GM18517 (cell line): ENCODE results near the gene STK39.
"Not testable (repeated sequence)": the region's sequence is repeated elsewhere in the genome, so short reads cannot be mapped to it uniquely, and the experiment has no call there.

ENCODE experiments used
- ATAC-seq: cut with Tn5 transposase; IDR thresholded peaks from one replicate; pipeline ENCODE4 v1.9.1; 2021; ENCODE audit warnings: mild to moderate bottlenecking, moderate library complexity; ENCODE audit not compliant: unreplicated experiment

The STK39 gene

DNA sequence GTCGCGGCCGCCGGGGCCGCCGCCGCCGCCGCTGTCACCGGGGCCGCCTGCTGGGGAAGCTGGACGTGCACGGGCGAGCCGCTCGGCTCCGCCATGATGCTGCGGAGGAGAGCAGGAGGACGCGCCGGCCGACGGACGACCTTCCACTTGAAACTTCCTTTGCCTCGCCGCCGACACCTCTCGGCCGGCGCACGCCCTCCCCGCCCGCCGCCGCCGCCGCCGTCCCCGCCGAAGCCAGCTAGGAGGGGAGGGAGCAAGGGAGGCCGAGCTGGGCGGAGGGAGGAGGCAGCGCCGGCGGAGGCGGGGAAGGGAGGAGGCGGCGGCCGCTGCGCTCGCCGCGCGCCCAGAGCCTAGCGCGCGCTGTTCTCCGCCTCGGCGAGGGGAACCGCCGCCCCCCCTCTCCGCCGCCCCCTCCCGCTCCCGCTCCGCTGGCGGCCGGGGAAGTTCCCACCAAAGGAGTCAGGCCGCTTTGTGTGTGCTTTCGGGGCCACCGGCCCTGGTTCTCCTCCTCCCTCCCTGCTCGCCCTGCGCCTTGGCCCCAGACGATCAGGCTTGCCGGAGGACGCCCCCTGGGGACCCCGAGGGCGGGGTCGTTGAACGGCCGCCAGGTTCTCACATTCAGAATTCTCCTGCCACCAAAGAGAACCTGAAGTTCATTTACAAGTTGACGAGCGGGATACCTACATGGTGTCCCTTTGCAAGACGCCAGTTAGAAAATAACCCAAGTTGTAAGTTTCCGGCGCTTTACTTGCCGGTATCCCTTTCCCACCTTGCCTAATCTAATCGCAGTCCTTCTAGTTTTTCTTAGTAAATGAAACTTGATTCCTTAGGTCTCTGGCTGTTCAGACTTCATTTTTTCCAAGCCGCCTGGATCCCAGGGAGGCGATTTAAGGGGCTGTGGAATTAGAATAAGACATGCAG is at the start of gene STK39:
STK39 (minus strand) TSS at position 255 of the 921 bp plus-strand sequence; CDS start at position 95, 160 bp downstream.
- peak; percentile 52 for ATAC-seq

DNA sequence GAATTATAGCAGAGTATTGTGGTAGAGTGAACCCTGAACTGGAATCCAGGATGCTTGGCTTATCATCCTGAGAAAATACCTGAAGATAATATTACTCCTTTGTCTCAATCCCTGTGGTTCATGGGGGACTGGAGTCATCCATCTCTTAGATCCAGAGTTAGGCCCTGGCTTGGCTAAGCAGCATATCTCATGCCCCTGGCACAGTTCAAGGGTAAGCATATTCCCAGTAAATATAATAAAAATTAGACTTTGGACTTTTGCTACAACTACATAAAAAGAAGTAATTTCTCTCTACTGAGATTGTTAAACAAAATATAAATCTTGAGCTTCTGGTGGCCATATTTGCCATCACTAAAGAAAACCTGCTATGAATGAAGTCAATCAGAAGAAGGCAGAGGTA is 47.7 kb upstream of the STK39 start:
- ATAC-seq: no peak

DNA sequence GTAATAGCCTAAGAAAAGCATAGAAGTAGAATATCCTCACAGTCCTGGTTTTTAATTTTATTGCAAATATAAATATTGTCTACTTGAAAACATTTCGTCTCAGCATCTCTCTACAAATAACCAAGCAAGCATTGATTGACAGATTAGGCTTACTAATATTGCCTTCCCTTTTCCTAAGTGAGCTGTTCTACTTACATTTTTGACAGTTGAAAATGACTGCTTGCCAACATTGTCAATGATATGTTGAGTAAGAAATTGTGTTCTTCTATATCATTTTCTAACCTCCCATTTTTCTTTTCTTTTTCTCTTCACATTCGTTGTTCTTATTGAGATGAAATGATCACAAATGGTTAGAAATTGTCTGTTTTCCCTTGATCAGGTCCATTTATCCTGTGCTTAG is 47.0 kb upstream of the STK39 start:
- ATAC-seq: no peak

DNA sequence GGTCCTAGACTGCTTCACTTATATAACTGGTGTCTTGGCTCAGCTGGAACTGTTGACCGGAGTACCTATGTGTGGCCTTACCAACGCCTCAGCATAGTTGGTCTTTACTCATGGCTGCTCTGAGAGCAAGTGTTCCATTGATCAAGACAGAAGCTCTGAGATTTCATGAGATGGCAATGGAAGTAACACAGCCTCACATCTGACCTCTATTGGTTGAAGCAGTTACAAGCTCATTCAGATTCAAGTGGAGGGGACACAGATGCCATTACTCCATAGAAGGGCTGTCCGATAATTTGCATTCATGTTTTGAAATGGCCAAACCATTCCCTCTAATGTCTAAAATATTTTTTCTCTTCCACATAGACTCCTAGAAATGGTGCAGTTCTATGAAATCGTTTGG is 46.4 kb upstream of the STK39 start:
- ATAC-seq: no peak

DNA sequence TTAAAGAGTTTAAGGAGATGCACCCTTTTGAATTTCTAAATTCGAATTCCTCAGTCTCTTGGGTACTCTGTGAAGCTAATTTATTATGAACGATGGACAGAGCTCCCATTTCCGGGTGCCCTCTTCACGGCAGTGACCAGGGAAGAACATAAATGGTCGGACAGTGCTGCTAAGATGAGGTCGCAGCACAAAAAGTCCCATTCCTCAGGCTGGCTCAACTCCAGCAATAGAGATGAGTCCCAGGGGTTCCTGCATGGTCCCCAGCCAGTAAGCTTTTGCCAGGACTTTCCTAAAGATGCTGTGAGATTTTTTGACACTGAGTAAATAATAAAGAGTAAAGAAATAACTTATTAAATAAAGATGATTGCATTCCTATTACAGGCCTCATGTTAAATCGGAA is 43.0 kb upstream of the STK39 start:
- no peak for ATAC-seq

DNA sequence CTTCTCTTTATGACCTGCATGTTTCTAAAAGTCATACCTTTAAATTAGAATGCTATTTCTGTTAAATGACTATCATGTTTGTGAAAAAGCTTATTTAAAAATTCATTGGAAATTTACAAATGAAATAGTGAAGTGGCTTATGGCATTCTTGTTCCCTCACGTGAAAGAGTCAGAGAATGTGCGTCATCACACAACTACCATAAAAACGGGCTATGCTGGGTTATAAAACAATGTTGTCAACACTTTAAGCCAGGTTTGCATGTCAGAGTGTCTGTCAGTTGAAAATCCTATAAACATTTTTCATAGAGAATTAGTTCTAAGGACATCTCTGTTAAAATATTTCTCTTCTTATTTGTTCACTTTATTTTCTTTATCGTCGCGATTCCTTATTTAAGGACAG is 42.5 kb upstream of the STK39 start:
- ATAC-seq: no peak

DNA sequence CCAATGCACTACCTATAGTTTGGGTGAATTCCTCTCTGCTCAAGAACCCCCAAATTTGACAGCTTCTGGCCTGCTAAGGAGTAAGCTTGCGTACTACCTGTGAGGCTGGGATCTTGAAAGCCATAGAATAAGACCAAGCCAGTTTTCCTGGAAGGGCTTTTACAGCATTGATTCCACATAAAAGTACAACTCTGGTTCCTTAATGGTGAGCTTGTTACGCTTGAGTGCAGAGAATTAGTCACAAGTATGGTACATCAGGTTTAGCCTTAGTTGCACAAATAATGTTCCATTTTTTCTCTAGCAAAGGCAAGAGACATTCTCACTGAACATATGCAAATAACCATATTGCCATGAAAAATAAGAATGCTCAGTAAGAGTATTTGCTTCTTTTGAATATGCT is 39.1 kb upstream of the STK39 start:
- ATAC-seq: no peak

DNA sequence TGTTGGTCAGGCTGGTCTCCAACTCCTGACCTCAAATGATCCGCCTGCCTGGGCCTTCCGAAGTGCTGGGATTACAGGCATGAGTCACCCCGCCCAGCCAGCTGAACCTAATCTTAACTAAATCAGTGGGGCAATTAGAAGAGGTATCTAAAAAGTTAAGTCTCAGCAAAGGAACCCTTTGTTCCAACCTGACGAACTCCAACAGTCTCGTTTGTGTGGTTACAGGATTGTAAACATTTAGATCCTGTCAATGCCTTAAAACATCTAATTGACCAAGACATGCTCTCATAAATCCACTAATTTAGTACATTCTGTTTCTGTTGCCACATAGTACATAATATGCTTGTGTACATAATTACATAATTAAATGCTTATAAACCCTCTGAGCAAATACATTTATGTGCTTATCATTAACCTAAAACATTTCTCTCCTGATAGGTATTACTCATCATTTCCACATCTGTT is 31.1 kb upstream of the STK39 start:
- no peak for ATAC-seq

DNA sequence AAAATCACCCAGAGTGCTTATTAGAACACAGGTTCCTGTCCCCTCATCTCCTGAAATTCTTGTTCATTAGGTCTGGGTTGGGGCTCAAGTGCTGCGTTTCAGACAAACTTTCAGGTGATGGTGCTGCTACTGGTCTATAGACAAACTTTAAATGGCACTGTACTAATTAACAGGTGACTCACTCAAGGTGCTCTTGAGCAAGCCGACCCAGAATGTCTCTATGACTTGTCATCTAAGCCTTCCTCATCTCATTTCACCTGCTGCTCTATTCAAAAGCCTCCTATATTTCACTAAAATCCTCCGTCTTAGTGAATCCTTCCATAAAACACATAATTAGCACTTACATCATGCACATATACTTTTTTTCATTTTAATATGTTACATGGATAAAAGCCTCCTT is 29.9 kb upstream of the STK39 start:
- no peak for ATAC-seq

DNA sequence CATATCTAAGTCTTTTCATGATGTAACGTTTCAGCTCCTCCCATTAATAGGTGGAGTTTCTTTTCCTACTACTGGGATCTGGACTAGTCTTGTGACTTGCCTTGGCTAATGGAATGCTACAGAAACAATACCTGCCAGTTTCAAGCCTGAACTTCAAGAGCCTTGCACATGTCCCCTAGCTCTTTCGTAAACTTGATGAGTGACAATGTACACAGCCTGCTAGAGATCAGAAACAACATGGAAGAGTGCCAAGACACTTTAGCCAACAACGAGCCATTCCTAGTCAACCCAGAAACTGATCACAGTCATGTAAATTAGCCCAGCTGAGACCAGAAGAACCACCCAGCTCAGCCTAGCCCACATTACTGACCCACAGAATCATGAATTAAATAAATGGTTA is 24.8 kb upstream of the STK39 start:
- ATAC-seq: no peak

DNA sequence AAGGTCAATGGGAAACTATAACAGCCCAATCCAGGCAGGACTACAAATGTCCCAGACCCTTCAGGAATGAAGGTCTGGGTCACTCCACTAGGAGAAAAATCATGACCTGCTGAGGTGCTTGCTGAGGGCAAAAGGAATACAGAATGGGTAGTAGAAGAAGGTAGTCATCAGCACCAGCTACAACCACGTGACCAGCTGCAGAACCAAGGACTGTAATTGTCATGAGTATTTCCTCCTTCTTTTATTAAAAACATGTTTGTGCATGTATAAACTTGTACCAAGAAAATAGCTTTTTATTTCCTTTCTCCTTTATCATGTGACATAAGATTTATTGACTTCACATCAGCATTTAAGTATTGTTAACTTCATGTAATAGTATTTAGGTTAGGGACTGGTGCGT is 15.5 kb upstream of the STK39 start:
- not testable (repeated sequence) for ATAC-seq

DNA sequence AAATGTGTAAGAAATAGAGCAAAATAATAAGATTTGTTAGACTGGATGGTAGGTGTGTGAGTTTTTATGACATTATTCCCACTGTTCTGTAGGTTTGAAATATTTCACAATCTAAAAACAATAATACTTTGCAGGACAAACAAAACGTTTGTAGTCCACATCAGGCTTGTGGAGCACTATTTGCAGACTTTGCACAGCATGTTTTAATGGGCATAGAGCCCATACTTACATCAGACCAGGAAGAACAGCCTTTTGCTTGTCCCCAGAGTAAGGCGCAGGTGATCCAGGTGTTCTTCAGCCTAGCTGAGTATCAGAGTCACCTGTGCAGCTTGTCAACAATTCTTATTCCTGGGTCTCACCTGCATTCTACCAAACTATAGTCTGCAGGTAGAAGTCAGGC is 9.1 kb upstream of the STK39 start:
- no peak for ATAC-seq

DNA sequence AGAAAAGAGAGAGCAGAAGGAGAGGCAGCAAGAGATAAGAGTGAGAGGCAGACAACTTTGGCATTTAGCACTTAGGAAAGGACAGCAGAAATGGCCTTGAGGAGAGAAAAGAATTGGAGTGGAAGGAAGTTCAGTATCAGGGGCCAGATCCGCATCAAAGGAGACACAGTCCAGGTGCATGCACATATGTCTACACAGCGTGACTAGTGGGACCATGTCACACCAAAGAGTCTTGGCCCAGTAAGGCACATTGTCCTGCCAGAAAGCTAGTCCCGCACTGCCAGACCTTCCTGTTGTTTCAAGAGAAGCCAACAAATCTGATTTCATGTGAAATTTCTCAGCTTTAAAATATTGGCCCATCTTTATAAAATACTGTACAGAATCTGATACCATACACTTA is 8.5 kb upstream of the STK39 start:
- no peak for ATAC-seq

DNA sequence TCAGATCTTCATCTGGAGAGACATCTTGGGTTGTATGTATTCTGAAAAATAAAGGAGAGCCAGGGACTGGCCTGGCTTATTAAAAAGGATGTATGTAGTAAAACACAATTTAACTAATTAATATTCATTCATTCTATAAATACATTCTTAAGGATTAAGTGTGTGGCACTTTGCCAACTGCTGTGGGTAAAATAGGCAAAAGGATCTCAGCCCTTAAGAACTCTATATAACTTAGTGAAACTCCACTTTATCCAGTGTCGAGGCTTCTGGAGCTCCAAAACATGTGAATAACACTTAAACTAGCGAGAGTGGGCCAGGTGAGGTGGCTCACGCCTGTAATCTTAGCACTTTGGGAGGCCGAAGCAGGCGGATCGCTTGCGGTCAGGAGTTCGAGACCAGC is 7.7 kb upstream of the STK39 start:
- ATAC-seq: no peak

DNA sequence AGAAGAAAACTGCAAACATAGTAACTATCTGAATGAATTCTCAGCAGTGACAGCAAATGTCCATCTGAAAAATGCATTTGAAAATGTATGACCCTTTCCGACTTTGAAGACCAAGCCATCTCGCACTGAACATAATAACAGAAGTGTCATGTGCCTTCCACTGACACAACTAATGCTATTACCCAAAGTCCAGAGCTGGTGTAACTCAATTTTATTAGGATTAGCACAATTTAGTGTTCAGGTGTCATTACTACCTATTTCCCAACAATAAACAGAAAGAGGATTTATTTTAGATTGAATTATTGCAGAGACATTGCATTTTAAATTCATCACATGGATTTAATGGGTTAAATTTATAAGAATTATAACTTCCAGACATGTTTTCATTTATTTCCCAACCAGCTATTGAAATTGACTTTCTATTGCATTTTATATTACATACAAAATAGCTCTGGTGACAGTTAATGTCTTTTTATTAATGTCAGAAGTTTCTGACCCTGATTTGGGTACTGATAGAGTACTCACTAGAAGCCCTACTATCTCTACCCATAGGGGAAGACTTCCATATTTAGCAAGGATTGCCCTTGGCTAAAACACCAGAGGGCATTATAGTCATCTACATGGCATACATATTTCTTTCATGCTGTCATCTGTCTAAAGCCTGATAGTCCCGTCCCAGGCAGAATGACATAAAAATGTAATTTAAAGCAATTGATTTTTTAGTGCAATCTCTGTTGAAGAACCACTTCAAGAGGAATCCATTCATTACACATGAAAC is 7.0 kb upstream of the STK39 start:
- ATAC-seq: no peak

DNA sequence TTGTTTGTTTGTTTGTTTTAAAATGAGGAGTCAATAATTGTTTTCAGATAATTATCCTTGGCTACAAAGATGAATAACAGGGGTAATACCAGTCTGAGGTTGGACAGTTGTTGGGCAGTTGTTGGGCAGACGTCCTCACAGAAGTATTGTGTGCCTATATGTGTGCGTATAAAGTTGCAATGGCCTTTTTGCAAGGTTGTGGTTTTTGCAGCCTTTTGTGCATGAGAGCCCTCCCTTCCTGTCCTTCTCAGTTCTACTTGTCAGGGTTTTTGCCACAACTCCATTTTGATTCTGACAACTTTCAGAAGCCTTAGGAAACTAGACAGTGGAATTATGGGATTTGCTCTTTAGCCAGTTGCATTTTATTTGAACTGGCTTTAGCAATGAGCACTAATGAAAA is 6.0 kb upstream of the STK39 start:
- ATAC-seq: no peak

DNA sequence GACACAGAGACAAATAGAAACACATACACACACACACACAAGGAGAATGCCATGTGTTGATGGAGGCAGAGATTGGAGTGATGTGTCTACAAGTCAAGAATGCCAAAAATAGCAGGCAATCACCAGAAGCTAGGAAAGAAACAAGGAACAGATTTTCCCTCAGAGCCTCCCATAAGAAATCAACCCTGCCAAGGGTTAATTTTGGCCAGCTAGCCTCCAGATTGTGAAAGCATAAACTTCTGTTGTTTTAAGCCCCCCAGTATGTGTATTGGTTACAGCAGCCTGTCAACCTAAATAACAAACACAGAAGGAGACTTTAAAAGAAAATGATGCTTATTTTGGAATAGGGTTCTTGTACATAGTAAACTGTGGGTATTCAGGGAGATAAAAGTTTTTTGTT is 5.6 kb upstream of the STK39 start:
- ATAC-seq: no peak

DNA sequence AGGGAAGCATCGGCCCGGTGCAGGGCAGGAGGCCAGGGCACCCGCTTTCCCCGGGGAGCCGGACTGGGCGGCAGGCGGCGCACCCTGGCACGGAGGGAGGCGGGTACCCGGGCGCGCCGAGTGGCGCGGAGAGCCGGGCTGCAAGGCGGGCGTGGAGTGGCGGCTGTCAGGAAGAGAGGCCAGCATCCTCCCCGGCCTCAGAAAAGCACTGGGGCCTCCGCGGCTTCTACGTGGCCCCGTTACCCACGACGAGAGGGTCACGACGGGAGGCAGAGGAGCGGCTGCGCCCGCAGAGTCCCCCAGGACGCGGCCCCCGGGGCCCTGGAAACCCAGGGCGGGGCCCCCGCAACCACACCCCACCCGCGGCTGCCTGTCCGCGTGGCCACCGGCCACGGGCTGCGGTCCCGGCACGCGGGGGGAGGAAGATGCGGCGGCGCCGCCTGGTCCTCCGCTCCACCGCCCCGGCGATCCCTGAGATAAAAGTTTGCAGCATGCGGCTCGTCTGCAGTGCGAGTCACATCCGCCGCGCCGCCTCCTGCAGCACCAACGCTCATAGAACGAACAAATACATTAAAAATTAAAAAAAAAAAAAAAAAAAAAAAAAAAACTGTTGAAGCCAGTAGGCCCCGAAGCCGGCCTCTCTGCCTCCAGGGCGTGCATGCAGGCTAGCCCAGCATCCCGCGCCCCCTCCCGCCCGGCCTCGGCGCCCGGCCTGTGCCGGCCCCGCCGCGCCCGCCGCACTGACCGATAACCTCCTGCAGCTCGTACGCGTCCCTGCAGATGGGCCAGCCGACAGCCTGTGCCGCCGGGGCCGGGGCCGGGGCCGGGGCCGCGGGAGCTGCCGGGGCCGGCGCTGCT is 683 bp downstream of the STK39 start:
- peak; percentile 77 for ATAC-seq

DNA sequence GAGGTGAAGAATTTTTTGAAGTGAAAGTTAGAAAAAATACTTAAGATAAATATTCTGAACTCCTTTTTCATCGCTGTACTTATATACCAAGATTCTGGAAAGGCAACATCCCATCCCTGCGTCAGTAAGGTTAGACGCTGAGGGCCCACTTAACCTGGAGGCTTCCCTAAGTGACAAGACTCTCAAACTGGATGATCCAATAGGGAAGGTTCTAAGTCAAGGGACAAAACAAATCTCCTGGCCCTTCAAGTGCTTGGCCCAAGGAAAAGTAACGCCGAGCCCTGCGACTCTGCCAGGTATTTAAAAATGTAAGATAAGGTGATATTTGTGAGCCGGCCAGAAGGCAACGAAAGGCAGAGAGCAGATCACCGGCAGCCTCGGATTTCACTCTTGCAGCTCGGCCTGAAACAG is 1.3 kb downstream of the STK39 start:
- ATAC-seq: no peak

DNA sequence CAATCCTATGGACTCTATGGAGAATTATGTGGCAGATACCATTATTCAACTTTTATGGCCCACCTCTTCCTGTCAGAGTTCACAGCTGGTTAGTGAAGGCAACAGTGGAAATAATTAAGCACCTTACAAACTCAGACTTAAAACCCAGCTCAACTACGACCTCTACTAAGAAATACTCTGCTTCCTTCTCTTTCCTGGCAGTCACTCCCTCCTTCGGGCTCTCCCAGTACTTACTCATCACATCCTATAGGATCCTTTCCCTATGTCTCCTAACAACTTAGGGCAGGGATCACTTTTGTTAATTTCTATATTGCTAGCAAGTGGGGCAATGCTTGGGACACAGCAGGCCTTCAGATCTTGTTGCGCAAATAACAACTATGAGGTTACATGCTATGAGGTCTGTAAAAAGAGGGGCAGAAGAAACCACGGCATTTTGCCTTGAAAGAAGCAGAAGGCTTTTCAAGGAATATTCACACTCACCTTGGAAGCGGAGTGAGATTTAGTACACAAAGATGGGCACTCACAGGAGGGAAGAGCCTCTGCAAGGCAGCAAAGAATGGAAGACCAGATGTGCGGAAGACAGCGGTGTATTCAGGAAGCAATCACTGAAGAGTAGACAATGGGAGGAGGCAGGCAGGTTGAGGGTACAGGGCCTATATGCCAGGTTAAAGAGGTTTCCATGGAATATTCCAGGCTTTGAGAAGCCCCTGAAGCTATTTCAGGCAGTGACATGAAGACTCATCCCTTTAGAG is 2.1 kb downstream of the STK39 start:
- ATAC-seq: no peak
